HG03045 (cell line): Measurements from ENCODE around the gene CALML5.

Experiments used
- ATAC-seq: cut with Tn5 transposase; IDR thresholded peaks from one replicate; pipeline ENCODE4 v1.9.1; 2021; ENCODE audit warnings: mild to moderate bottlenecking, moderate library complexity; ENCODE audit not compliant: unreplicated experiment

Gene CALML5, protein sequence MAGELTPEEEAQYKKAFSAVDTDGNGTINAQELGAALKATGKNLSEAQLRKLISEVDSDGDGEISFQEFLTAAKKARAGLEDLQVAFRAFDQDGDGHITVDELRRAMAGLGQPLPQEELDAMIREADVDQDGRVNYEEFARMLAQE

DNA sequence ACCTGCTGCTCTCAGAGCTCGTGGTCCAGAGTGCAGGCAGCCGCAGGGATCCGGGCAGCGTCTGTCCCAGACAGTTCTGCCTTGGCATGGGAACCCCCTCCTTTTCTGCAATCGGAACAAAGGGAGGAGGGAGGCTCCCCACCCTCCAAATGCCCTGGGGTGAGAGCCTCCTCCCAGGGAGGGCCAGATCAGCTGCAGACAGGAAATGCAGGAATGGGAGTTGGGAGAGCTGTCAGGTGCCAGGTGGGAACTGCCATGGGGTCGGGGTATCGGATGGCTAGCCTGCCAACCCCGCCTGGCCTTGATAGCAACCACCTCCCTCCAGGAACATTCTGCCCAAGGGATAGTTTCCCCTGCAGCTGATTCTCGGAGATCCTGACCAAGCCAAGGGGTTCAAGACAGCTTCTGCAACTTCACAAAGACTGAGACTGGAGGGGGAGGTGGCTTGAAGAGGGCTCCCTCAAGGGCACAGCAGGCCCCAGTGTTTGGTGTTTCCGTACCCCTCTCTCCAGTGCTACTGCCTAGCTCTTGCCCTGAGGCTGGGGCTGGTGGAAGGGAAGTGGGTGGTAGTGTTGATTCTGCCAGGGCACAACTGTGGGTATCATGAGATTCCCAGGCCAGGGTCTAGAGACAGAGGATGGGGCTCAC, at the start of gene CALML5:
TSS of gene CALML5 (minus strand) at position 78 of the 648 bp plus-strand sequence. CDS start 132 bp downstream, outside the sequence.
- no peak for ATAC-seq

DNA sequence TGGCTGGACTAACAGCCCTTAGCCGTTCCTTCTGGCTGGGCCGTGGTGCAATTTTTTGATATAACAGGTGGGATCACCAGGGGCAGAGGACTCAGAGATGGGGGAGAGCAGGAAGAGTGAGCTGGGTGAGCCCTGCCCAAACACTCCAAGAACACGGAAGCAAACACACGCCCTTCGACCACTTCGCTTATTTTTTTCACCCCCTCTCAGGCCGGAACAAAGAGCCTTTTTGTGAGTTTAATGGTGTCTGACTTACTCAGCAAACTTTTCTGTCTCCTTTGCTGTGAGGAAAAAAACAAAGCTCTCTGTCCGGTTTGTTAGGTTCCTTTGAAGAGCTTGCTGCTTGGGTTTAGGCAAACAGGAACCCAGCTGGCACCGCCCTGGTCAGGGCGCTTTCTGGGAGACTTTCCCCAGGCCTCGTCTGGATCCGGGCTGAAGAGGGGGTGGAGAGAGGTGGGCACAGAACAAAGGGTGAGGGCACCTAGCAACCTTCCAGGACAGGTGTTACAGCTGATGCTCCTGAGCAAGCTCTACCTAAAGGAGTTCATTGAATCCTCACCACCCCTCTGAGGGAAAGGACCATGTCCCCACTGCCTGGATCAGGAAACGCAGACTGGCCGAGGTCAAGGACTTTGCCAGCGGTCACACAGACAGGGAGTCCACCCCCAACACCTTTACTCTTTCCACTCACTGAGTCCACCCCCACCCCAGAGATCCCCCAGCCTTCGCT, 48.7 kb upstream of the CALML5 start:
- ATAC-seq, result no peak

DNA sequence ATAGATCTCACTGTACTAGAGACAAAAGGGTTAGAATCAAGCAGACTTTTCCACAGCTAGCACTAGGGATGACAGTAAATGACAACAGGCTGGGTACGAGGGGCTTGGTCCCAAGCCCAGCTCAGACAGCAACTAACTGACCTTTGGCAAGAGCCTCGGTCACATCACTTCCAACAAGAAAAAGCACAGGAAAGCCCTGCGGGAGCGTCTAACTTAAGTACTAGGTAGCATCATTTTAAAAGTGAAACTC, 48.2 kb upstream of the CALML5 start:
- no peak for ATAC-seq

DNA sequence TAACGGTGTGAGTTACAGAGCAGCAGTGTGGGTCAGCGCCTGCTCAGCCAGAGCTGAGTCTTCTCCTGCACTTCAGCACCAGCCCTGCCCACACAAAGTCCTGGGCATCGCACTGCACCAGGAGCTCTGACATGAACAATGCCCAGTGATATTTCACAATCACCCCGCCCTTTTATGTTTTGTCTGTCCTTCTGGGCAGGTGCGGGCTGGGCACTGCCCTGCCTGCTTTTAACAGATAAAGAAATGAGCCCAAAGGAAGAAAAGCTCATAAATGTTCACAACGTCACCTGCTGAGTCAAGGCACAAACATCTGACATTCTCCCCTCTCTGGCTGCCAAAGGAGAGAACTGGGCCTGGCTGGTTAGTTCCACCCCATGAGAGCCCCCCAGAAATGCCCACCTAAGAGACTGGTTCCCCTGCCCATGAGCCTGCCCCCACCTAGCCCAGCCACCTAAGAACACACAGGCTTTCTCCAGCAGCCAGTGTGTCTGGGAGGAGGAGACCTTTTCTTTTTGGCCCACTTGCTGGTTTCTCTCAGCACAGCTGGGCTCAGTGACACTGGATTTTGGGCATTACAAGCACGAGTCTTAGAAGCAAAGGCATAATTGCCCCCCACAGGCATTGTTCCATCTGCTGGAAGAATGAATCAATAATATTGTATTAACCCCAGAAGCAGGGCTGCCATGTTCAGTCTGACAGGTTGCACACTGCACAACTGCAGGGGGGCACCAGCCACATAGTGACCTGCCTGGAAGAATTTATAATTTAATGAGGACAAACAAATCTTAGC, 47.7 kb upstream of the CALML5 start:
- no peak for ATAC-seq

DNA sequence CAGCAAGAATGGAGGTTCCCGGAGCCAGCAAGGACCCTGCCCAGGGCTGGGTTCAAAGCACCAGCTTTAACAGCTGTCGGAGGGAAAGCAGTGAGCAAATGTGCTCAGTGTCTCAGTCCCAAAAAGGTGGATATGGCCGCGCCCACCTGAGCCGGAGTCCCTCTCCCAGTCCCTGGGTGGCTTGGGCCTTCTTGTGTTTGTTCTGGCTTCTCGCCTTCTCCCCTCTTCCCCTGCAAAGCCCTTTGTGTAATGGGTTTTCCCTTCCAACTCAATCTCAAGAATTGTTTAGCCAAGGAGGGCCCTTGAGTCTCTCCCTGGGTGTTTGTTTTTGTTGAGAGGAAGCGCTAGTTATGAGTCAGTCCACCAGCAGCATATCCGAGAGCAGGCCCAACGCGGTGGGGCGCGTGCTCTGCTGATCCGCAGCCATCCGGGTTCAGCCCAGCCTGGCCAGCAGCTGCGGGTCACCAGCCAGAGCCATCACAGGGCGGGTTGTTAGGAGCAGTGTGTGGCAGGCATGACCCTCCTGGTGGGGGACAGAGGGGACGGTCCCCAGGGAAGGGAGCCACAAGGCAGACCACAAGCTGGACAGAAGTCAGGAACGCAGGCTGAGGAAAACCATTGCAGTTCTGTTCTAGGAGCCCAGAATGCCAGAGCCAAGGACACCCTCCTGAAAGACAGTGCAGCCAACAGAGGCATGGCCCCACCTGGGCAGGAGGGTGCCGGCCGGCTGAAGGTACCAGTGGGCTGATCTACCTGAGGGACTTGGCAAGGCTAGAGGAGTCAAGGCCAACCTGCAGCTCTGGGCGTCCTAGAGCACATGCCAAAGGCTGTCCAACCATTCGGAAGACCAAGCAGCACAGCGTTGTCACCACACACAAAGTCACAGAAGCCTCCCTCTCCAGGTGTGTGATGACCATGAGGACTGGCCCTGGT, 46.7 kb upstream of the CALML5 start:
- no peak for ATAC-seq

DNA sequence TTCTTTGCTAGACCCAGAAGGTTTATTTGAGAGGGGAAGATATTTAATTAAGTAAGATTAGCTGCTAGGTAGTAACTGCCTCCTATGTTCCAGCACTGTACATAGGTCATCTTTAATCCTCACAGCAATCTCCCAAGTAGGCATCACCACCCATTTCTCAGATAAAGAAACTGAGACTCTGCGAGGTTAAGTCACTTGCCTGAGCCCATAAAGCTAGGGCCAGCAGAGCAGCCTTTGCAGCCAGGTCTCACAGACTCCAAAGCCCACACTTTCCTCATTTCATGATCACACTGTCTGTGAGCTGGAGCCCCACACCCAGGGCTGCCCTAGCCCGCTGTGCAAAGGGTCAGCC, 46.0 kb upstream of the CALML5 start:
- no peak for ATAC-seq

DNA sequence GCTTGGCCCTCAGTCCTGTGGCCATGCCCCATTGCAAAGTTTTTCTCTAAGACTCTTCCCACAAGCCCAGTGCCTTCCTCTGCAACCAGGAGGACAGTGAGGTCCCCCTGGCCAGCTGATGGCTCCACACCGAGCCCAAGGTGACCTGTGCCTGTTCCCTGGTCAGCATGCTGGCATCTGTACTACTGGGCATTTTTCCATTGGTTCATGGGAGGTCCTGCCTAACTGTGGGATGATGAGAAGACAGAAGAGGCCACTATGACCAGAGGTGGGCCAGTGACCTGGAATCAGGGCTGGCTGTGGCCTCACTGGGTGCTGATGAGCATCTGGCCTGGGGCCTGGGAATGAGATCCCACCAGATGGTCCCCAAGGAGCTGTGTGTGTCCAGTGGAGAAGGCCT, 45.6 kb upstream of the CALML5 start:
- no peak for ATAC-seq

DNA sequence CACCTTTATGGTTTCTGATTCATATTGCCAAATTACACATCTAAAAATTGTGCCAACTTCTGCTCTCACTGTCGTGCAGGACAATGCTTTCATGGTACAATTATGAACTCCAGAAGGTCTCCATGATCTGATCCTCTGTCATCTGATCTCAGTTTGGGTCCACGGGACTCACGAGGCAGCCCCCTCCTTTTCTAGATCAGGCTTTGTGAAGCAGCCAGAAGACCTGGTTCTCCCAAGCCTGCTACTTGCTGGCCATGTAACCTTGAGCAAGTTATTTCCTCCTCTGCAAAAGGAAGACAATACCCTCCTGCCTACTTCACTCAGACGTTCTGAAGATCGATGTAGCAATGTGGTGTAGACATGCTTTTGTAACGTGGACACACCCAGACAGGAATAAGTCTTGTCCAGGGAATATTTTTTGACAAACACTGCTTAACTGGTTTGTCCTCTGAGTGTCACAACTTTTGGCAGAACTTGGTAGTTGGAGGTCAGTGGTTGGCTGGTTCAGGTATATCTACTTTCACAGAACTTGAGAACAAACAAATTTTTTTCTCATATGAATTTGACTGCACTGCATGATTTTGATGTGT, 44.9 kb upstream of the CALML5 start:
- ATAC-seq, result no peak

DNA sequence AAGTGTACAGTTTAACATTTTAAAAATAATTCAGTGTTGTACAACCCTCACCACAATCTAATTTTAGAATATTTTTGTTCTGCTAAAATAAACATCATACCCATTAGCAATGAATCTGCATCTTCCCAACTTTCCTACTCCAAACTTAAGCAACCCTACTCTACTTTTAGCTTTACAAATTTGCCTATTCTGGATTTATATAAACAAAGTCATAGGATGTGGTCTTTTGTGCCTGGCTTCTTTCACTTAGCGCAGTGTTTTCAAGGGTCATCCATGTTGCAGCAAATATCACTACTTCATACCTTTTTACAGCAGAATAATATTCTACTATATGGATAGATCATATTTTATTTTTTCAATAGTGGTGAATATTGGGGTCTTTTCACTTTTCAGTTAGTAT, 44.3 kb upstream of the CALML5 start:
- ATAC-seq, result no peak

DNA sequence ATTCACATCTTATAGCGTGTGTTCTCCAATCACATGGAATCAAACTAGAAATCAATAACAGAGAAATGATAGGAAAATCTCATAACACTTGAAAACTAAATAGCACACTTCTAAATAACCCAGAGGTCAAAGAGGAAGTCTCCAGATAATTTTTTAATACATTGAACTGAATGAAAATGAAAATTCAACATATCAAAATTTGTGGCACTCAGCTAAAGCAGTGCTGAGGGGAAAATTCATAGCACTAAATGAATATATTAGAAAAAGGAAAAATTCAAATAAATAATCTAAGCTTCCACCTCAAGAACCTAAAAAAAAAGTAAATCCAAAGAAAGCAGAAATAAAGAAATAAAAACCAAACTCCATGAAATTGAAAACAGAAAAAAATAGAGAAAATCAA, 42.7 kb upstream of the CALML5 start:
- no peak for ATAC-seq

DNA sequence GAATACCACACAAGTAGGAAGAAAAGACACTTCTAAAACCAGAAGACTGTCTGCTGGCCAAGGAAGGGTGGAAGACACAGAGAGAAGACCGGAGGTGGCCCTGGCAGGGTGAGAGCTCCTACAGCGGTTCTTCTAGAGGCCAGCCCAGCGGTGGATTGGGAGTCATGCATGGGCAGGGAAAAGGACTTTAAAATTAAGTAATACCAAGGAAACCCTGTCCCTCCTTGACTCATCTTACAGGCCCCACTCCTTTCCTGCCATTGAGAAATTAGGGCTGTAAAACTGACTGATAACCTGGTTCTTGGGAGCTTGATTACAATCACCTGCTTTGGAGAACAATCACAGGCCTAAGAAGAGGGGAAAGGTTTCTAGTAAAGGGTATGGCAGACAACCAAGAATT, 41.5 kb upstream of the CALML5 start:
- no peak for ATAC-seq

DNA sequence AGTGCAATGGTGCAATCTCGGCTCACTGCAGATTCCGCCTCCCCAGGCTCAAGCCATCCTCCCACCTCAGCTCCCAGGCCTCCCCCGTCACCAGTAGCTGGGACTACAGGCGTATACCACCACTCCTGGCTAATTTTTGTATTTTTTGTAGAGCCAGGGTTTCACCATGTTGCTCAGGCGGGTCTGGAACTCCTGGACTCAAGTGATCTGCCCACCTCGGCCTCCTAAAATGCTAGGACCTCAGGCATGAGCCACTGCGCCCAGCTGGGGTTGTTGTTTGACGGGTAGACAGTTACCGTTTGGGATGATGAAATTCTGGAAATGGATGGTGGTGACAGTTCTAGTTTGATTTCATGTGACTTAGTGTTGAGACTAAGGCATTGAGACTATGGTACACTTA, 40.7 kb upstream of the CALML5 start:
- ATAC-seq, result no peak

DNA sequence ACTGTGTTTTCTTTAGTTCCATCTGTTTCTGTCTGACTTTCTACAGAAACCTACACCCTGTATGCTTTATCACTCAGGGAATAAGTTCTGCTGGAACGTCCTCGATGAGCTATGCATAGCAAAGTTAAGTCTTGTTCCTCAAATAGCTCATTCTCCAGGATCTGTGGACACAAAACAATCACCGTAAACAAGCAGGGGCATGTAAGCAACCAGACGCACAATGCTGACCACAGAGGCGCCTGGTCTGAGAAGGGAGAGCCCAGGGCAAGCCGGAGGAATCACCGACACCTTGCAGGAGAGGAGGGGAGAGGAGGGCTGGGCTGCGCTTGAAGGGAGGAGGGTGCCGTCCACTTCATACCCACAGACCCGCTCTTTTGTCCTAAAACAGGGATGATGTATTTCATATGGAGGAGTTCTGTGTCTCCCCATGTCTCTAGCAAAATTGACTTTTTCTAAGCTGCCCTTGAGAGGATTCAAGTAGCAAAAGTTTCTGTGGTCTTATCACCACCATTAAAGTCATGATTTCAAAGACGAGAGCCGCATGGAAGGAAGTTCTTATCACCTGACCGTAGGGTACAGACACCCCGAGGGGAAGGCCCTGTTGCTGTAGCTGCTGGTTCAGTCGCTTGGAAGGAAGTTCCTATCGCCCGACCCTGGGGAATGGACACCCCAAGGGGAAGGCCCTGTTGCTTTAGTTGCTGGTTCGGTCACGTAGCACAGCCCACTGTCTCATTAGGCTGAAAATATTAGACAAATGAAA, 39.7 kb upstream of the CALML5 start:
- no peak for ATAC-seq

DNA sequence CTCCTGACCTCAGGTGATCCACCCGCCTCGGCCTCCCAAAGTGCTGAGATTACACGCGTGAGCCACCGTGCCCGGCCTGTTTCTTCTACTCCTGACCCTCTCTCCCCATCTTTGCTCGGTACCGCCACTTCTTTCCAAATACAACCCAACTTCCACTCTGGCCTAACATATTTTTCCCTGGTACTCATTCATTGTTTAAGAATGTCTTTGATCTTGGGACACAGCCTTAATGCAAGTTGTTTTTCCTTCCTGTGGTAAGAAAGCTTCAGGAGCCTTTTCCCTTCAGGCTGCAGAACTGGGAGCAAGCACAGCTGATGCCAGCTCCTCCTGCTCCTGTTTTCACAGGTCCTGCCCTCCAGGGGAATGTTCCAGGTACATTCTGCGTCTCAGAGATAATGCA, 39.1 kb upstream of the CALML5 start:
- no peak for ATAC-seq

DNA sequence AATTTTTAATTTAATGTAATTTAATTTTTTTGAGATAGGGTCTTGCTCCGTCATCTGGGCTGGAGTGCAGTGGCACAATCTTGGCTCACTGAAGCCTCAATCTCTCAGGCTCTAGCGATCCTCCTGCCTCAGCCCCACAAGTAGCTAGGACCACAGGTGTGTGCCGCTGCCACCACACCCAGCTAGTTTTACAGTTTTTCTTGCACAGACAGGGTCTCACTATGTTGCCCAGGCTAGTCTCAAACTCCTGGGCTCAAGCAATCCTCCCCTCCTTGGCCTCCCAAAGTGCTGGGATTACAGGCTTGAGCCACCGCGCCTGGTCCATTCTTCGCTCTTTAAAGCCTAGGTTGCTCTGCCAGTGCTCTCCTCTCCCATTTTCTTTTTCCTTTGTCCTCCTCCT, 38.3 kb upstream of the CALML5 start:
- ATAC-seq, result no peak

DNA sequence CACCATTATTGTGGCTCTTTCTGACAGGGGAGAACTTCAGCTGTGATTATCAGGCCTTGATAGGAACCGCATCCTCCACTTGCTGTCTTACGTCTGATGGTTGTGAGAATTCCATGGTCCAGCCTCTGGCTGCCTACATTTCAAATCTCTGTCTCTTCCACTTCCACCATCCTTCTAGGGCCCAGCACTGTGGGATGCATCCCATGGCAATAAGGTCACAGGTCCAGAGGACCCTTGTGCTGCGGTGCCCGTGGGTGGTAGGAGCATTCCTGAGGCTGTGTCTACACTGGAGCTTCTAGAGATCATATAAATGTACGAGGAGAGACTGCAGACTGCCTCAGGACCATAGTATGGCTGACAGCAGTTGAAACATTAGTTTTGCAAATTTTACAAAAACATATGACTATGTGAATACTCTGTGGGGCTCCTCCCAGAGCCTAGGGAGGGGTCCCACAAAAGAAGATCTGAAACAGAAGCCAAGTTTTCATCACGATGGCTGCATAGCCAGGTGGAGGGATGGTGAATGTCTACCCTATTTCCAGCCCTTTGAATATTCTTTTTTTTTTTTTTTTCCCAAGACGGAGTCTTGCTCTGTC, 37.2 kb upstream of the CALML5 start:
- no peak for ATAC-seq

DNA sequence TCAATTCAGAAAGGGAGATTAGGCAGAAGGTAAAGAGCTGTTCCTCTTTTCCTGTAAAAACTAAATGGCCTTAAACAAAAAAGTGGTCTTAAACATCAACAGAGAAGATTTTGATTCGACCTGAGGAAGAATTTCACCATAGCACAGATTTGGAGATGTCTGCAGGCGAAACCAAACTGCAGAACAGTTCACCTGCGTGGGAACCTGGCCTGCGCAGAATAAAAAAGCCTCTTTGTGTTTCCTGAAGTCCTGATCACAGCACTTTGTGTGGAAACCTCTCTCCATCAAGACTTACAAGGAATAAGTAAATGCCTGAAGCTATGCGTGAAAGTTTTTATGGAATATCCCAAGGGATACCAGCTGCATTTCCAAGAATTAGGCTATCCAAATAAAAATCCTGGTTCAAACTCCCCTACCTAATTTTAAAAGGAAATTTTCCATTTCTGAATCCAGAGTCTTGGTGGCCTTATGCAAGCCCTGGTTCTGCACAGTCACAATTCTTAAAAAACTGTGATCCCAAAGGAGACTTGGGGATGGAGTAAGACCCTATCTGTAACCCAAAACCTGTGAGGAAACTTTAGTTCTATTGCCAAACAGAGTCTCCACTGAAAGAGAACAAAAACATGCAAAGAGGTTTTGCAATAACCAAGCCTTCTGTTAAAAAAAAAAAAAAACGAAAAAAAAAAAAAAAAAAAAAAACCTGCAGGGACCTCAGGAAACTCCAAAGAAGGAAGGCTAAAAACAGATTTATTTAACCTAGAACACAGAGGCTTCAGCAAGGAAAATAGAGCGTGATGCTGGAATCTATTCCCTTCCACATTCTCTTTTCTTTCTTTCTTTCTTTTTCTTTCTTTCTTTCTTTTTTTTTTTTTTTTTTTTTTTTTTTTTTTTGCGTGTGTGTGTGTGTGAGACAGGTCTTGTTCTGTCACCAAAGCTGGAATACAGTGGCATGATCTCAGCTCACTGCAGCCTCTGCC, 35.8 kb upstream of the CALML5 start:
- ATAC-seq, result no peak
